ENCODE results near the gene CD63. TPM values are rescaled to one million over a fixed set of nuclear protein-coding genes. Genes with fewer than 3 reads are reported as not detected.

The CD63 gene
- total and polyA plus RNA-seq, 2 of the 13 experiments (the other 11 are each of a cell fraction or from before 2014, with no cell fraction given), result 234 to 277 TPM

- TF ChIP-seq PRDM15 (CRISPR knock-in tag; IDR thresholded peaks at IDR 0.05) (no peak), IRF9 (CRISPR knock-in tag; IDR thresholded peaks at IDR 0.05; ENCODE audit: borderline replicate concordance) (peak; percentile 62; the same call in 1 of the 2 replicates), PRMT3 (CRISPR knock-in tag; IDR thresholded peaks at IDR 0.05; ENCODE audit: borderline replicate concordance, low read depth) (no peak), ZNF460 (CRISPR knock-in tag; IDR thresholded peaks at IDR 0.05; ENCODE audit: borderline replicate concordance) (no peak), THAP7 (CRISPR knock-in tag; IDR thresholded peaks at IDR 0.05) (0 out of 2 replicates have a peak, but pooled peaks have one; percentile 40), HNRNPUL1 (IDR thresholded peaks at IDR 0.05; ENCODE audit: low read depth, low read length) (no peak), ZNF251 (CRISPR knock-in tag; IDR thresholded peaks at IDR 0.05) (no peak), ZNF562 (CRISPR knock-in tag; IDR thresholded peaks at IDR 0.05; ENCODE audit: borderline replicate concordance) (no peak), ZNF790 (CRISPR knock-in tag; IDR thresholded peaks at IDR 0.05; ENCODE audit: borderline replicate concordance) (peak; percentile 34; the same call in 1 of the 2 replicates), CSRNP1 (CRISPR knock-in tag; IDR thresholded peaks at IDR 0.05) (no peak), FIP1L1 (IDR thresholded peaks at IDR 0.05; ENCODE audit: borderline replicate concordance, insufficient read depth, low read depth, low read length) (no peak), ZNF670 (CRISPR knock-in tag; IDR thresholded peaks at IDR 0.05; ENCODE audit: borderline replicate concordance) (no peak; the same call in 1 of the 2 replicates), RXRB (CRISPR knock-in tag; IDR thresholded peaks at IDR 0.05; ENCODE audit: borderline replicate concordance) (0 out of 2 replicates have a peak, but pooled peaks have one; percentile 27)
- TF ChIP-seq, protein P1, sequence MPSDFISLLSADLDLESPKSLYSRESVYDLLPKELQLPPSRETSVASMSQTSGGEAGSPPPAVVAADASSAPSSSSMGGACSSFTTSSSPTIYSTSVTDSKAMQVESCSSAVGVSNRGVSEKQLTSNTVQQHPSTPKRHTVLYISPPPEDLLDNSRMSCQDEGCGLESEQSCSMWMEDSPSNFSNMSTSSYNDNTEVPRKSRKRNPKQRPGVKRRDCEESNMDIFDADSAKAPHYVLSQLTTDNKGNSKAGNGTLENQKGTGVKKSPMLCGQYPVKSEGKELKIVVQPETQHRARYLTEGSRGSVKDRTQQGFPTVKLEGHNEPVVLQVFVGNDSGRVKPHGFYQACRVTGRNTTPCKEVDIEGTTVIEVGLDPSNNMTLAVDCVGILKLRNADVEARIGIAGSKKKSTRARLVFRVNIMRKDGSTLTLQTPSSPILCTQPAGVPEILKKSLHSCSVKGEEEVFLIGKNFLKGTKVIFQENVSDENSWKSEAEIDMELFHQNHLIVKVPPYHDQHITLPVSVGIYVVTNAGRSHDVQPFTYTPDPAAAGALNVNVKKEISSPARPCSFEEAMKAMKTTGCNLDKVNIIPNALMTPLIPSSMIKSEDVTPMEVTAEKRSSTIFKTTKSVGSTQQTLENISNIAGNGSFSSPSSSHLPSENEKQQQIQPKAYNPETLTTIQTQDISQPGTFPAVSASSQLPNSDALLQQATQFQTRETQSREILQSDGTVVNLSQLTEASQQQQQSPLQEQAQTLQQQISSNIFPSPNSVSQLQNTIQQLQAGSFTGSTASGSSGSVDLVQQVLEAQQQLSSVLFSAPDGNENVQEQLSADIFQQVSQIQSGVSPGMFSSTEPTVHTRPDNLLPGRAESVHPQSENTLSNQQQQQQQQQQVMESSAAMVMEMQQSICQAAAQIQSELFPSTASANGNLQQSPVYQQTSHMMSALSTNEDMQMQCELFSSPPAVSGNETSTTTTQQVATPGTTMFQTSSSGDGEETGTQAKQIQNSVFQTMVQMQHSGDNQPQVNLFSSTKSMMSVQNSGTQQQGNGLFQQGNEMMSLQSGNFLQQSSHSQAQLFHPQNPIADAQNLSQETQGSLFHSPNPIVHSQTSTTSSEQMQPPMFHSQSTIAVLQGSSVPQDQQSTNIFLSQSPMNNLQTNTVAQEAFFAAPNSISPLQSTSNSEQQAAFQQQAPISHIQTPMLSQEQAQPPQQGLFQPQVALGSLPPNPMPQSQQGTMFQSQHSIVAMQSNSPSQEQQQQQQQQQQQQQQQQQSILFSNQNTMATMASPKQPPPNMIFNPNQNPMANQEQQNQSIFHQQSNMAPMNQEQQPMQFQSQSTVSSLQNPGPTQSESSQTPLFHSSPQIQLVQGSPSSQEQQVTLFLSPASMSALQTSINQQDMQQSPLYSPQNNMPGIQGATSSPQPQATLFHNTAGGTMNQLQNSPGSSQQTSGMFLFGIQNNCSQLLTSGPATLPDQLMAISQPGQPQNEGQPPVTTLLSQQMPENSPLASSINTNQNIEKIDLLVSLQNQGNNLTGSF (CRISPR knock-in tag; IDR thresholded peaks at IDR 0.05), result no peak
Measured at GRCh38 chr12:55728939-55729818, at the start of gene CD63 (continued).

All from HepG2 (cell line).